Dermis microvascular lymphatic vessel endothelial cell (primary cell): ENCODE results near the gene CCDC88B. TPM values are rescaled to one million over a fixed set of nuclear protein-coding genes. Genes with fewer than 3 reads are reported as not detected.
"Not testable (repeated sequence)": the region's sequence is repeated elsewhere in the genome, so short reads cannot be mapped to it uniquely, and the experiment has no call there.

Source experiments
- DNase-seq, 2 donors: peaks; one replicate each; pipeline versions ENCODE4 v3.0.0 to v3.0.0-alpha.2; 2010; ENCODE audit warnings: low read depth in 2 of 2
- total RNA-seq: library from RNA; depleted of rRNA; stranded (reverse); fragments of >200 nt; gene quantifications from 2 replicates; pipeline ENCODE4 v1.2.1, GENCODE V29; 2014

Gene CCDC88B
- total RNA-seq, 1 donor from 2014 or later = 1.8 TPM

DNA sequence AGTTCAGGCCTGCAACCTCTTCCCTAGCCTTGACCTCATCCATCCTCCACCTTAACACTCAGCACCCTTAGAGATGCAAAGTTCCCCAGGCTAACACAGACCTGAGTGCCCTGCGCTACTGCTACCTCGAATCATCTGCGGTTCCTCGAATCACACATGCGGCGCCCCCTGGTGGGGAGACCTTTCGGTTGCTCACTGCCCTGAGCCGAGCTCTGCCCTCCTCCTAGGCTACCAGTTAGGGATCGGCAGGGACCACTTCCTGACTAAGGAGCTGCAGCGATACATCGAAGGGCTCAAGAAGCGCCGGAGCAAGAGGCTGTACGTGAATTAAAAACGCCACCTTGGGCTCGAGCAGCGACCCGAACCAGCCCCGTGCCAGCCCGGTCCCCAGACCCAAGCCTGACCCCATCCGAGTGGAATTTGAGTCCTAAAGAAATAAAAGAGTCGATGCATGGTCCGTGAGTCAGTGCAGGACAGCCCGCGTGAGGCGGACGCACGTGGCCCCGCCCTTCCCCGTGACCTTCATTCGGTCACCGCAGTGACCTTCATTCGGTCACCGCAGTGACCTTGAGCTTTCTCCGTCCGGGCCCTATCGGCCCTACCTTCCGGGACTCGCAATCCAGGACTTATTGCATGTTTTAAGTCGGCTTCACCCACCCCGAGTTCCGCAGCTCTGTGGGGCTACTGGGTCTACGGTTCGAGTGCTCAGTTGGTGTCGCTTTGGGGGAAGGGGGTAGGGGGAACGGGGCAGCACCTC lies 35.5 kb upstream of the CCDC88B start:
- DNase-seq = peak; percentile 69 to 88

DNA sequence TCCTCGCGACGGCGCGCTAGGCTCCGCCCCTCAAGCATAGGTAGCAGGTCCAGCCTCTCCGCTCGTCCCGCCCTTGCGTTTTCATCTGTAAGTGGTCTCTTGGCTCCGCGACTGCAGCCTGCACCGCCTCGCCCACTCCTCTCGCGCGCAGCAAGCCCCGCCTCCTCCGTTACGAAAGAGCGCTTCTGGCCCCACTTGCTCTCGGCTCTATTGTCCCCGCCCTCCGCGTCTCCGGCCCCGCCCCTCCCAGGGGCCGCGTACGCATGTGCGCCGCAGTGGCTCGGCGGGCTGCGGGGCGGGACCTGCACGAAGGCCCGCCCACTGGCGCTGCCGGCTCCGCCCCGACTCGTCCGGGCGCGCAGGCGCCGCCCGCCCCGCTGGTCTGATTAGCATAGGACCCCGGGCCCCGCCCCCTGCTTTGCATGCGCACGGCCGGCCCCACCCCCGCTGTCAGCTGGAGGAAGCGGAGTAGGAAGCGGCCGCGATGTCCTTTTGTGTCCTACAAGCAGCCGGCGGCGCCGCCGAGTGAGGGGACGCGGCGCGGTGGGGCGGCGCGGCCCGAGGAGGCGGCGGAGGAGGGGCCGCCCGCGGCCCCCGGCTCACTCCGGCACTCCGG lies 34.8 kb upstream of the CCDC88B start, which contains the start of gene ESRRA:
Gene ESRRA (plus strand): TSS at position 450 of the 616 bp plus-strand sequence. CDS start 1,656 bp downstream, outside the sequence.
- DNase-seq = peak; percentile 91 to 99

DNA sequence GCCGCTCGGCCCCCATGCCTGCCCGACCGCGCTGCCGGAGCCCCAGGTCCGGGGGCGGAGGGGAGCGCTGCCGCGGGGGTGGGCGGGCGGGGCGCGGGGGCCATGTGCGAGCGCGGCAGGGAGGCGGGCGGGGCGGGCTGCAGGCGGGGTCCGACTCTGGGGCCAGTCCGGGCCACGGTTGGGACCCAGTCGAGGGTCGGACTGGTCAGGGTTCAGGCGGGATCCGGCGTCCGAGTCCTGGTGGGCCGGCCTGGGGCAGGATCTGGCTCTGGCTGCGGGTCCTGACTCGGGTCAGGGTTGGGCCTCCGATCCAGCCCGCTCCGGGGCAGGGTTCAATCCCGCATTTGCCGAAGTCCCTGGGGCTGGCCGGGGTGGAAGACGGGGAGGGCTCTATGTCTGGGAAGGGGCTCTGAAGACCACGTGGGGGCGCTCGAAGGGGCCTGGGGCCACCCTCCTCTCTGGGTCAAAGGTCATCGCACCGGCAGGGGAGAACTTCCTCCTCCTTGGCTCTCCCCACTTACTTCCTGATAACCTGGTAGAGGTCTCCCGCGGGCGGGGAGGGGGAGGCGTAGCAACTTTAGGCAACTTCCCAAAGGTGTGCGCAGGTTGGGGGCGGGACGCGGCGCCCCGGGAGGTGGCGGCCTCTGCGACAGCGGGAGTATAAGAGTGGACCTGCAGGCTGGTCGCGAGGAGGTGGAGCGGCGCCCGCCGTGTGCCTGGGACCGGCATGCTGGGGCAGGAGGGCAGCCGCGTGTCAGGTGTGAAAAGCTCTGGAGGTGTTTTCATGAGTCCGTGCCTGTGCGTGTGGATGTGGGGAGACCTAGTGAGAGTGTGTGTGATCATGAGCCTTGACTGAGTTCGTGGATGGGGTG lies 34.1 kb upstream of the CCDC88B start:
- DNase-seq = peak in 1 of 2 donors; percentile 47

DNA sequence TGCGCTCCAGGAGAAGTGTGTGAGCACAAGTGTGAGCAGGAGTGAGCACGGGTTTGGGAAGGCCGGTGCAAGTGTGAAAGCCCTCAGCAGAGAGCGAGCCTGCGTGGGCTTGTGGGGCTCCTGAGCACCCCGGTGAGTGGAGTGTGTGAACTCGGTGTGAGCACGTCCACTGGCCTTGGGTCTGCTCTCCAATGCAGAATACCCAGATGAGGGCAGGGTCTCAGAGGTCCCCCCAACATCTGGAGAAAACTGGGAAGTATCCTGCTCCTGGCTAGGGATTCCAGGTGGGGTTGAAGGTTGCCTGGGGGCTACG lies 33.5 kb upstream of the CCDC88B start:
- DNase-seq = no peak

DNA sequence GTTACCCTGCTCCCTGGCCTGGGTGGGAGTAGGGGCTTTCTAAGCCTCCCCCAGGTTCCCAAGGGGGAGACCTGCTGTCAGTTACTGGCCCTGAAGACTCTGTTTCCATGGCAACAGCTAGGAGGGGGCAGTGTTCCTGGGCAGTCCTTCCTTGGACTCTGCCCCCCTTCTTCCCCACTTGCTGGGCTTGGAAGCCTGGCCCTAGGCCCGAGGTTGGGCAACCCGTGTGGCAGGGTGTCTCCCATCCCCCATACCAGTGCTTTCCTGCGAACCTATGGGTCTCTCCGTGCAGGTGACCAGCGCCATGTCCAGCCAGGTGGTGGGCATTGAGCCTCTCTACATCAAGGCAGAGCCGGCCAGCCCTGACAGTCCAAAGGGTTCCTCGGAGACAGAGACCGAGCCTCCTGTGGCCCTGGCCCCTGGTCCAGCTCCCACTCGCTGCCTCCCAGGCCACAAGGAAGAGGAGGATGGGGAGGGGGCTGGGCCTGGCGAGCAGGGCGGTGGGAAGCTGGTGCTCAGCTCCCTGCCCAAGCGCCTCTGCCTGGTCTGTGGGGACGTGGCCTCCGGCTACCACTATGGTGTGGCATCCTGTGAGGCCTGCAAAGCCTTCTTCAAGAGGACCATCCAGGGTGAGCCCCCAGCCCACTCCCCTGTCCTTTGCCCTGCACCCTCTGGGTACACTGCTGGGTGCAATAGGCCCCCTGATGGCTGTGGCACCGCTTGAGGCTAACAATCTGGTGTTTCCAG lies 33.0 kb upstream of the CCDC88B start:
- no peak for DNase-seq

DNA sequence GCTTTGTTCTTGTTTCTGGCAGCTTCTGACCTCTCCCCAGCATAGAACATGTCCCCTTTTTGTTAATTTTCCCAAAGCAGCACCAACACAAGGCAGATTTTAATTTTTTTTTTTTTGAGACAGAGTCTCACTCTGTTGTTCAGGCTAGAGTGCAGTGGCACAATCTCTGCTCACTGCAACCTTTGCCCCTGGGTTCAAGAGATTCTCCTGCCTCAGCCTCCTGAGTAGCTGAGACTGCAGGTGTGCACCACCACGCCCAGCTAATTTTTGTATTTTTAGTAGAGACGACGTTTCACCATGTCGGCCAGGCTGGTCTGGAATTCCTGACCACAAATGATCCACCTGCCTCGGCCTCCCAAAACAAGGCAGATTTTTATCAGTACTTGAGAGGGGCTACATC lies 32.2 kb upstream of the CCDC88B start:
- not testable (repeated sequence) for DNase-seq

DNA sequence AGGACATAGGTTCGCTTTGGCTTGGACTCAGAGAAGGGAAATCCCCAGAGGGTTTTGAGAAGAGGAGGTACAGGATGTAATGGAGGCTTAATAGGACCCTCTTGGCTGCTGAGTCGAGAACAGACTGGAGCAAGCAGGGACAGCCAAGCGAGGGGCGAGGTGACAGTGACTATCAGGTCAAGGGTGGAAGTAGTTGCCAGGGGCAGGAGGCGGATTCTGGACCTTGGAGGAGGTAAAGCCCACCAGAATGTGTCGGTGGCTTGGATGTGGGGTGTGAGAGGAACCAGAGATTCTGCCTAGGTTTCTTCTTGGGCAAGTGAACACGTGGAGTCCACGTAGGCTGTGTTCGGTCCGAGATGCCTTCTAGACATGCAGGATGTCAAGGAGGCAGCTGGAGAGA lies 27.1 kb upstream of the CCDC88B start:
- DNase-seq = no peak

DNA sequence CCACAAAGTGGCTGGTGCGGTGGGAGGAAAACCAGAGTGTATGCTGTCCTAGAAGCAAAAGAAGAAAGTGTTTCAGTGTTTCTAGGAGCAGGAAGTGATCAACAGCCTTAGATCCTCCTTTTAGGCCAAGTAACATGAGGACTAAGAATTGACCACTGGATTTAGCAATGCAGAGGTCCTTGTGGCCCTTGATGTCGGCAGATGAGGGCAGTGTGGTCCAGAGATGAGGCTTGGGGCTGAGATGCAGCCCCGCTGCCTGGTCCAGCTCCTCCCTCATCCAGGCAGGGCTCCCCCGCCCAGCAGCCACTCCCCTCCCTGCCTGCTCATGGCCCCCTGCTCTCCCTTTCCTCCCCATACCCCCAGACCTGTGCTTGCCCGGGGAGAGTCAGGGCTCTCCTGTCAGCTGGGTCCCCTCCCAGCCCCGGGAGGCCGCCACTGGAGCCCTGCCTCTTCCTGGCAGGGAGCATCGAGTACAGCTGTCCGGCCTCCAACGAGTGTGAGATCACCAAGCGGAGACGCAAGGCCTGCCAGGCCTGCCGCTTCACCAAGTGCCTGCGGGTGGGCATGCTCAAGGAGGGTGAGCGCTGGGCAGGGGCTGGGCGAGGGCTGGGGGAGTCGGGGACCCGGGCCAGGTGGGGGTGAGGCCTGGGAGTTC lies 26.4 kb upstream of the CCDC88B start:
- no peak for DNase-seq

DNA sequence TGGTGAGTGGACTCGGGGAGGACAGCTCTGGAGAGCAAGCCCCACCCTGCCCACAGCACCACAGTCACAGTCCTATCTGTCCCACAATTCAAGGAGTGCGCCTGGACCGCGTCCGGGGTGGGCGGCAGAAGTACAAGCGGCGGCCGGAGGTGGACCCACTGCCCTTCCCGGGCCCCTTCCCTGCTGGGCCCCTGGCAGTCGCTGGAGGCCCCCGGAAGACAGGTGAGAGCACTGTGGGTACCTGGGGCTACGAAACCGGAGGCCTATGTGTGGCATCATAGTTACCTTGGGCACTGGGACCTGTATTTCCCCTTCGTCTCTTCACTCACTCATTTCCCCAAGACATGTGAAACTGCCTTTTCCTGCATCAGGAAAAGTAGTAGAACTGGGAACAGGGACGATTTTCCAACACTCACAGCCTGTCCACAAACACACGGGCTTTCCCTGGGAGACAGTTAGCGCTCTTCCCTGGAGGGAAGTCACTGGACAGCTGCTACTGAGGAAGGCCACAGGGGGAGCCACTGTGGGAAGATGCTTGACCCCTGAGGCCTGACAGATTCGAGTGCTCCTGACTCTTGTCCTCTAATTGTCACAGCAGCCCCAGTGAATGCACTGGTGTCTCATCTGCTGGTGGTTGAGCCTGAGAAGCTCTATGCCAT lies 25.7 kb upstream of the CCDC88B start:
- no peak for DNase-seq

DNA sequence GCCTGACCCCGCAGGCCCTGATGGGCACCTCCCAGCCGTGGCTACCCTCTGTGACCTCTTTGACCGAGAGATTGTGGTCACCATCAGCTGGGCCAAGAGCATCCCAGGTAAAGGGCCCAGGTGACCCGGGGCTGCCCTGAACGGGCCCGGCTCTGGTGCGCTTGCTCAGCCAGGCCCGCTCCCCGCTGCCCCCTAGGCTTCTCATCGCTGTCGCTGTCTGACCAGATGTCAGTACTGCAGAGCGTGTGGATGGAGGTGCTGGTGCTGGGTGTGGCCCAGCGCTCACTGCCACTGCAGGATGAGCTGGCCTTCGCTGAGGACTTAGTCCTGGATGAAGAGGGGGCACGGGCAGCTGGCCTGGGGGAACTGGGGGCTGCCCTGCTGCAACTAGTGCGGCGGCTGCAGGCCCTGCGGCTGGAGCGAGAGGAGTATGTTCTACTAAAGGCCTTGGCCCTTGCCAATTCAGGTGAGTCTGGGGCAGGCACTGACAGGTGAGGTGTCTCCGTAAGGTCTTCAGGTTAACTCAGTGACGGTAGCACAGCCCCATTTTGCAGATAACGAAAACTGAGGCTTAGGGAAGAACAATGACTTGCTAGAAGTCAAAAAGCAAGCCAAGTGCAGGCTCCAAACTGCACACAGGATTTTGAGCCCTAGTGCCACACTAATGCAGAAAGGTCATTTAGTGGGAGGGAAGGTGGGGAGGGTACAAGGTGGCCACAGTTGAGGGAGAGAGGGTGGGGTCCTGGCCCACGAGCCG lies 25.0 kb upstream of the CCDC88B start:
- no peak for DNase-seq

DNA sequence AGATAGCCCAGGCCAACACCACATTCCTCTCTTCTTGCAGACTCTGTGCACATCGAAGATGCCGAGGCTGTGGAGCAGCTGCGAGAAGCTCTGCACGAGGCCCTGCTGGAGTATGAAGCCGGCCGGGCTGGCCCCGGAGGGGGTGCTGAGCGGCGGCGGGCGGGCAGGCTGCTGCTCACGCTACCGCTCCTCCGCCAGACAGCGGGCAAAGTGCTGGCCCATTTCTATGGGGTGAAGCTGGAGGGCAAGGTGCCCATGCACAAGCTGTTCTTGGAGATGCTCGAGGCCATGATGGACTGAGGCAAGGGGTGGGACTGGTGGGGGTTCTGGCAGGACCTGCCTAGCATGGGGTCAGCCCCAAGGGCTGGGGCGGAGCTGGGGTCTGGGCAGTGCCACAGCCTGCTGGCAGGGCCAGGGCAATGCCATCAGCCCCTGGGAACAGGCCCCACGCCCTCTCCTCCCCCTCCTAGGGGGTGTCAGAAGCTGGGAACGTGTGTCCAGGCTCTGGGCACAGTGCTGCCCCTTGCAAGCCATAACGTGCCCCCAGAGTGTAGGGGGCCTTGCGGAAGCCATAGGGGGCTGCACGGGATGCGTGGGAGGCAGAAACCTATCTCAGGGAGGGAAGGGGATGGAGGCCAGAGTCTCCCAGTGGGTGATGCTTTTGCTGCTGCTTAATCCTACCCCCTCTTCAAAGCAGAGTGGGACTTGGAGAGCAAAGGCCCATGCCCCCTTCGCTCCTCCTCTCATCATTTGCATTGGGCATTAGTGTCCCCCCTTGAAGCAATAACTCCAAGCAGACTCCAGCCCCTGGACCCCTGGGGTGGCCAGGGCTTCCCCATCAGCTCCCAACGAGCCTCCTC lies 24.1 kb upstream of the CCDC88B start:
- DNase-seq = not testable (repeated sequence)

DNA sequence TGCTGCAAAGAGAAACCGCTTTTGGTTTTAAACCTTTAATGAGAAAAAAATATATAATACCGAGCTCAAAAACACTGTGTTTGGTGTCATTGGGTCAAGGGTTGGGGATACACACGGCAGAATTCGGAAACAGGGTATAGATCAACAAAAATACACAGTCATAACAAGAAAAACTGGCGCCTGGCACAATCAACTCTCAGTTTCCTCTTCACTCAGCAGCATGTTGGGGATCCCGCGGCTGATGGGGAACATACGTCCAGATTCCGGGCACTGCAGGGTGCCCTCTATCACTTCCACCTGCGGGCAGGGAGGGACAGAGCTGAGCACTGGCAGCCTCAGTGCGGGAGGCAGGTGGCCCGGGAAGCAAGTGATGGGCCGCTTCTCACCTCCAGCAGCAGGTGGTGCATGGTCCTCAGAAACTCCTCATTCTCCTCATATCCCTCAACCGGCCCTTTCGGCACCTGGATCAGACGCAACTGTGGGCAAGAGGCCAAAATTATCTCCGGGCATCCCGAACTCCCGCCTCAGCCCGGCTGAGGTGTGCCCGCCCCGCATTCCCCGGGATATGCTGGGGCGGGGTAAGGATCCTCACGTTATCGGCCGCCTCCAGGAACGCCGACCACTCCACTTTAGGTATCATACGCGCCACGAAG lies 23.2 kb upstream of the CCDC88B start:
- DNase-seq = peak; percentile 34 to 48

DNA sequence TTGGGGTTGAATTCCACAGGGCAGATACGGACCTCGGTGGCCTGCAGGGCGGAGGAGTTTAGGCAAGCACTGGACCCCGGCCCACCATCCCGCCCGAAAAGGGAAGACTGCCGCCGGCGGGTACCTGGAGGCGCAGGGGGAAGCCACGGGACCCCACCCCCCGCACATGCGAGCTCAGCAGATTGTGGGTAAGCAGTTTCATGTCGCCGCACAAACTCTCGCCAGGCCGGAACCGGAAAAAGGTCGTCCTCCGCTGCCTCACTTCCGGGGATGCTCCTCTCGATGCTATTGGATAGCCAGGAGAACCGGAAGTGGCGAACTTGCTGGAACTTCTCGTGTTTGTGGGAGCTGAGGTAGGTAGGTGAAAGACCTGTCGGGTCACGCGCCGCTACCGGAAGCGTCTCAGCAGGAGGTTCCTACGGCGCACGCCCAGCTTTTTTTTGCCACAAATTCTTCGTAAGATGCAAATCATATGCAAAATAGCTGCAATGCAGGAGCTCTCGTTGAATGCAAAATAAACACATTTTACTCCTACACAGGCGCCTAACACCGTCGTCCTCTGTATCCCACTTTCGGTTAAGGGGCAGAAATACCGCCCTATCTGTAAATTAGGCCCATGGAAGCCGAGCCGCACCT lies 22.6 kb upstream of the CCDC88B start, which contains the start of gene TRMT112:
Gene TRMT112 (minus strand): TSS at position 235 of the 636 bp plus-strand sequence. CDS start 33 bp downstream, at position 202.
- DNase-seq = peak; percentile 97 to 99

DNA sequence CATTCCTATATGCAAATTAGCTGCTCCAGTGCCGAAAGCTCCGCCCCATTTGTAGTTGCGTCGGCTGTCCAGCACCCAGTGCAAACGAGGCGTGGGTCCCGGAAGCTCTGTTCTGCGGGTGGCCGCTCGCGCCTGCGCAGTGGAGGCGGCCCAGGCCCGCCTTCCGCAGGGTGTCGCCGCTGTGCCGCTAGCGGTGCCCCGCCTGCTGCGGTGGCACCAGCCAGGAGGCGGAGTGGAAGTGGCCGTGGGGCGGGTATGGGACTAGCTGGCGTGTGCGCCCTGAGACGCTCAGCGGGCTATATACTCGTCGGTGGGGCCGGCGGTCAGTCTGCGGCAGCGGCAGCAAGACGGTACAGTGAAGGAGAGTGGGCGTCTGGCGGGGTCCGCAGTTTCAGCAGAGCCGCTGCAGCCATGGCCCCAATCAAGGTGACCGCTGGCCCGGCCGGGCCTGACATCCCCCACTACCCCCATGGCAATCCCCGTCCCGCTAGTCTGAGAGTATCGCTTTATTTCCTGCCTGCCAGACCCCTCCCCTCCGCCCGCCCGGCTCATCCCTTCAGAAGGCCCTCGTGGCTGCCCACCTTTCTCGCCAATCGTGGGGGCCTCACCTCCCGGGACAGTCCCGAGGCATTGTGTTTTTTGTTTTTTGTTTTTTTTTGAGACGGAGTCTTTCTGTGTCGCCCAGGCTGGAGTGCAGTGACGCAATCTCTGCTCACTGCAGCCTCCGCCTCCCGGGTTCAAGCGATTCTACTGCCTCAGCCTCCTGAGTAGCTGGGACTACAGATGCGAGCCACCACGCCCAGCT lies 21.8 kb upstream of the CCDC88B start, which contains the start of gene PRDX5:
Gene PRDX5 (plus strand): TSS at position 161 of the 805 bp plus-strand sequence. CDS start 95 bp downstream, at position 256.
- peak; percentile 92 to 96 for DNase-seq

DNA sequence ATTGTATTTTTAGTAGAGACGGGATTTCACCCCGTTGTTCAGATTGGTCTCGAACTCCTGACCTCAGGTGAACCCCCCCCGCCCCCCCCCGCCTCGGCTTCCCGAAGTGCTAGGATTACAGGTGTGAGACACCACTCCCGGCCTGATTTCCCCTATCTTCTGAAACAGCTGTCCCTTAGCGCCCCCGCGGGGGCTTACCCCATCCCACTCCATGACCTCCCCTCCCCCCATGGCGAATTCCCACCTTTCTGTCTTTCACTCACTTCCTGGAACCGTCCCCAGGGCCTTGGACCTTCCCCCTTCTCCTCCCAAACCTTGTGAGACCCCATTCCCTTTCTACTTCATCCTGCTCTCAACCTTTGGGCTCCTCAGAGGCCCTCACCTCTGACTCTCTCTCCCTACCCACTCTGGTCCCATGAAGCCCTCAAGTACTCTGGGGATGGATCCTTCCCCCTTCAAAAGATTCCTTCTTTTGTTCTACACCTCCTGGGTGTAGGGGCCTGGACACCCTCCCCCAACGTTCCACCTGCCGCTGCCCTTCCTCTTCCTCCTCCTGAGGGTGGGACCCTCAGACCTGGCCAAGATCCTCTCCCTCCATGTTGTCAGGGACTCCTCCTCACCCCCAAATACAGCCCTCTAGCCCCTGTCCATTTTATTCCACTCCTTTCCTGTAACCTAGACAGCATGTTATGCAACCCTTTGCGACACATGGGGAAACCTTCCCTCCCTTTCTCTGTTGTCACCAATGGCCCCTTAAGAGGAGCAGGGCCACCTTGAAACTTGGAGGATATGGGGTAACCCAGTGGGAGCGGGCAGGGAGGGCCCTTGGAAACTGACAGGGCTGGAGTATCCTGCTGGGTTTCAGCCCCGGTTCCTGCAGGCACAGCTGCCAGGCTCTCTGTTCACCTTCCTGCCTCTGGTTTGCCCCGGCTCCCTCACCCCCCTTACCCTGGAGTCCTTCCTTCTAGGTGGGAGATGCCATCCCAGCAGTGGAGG lies 20.9 kb upstream of the CCDC88B start:
- no peak for DNase-seq
